C4-2B (cell line): ENCODE data around the gene NFATC4.
A peak's percentile ranks its signal among the peaks of the same experiment; 100 is the strongest.

Experiments
- H3K27ac ChIP-seq: fragments of 450-650 bp; 2 replicates; pipeline ENCODE4 v1.5.1; 2017
- ZFX ChIP-seq: fragments of 450-650 bp; IDR thresholded peaks from 2 replicates; pipeline ENCODE4 v1.6.1; 2017
- TF ChIP-seq, protein P1 (sequence below): fragments of 450-650 bp; conservative IDR thresholded peaks from 2 replicates; pipeline ENCODE4 v1.5.1; 2017; ENCODE audit warnings: mild to moderate bottlenecking

Gene NFATC4

DNA sequence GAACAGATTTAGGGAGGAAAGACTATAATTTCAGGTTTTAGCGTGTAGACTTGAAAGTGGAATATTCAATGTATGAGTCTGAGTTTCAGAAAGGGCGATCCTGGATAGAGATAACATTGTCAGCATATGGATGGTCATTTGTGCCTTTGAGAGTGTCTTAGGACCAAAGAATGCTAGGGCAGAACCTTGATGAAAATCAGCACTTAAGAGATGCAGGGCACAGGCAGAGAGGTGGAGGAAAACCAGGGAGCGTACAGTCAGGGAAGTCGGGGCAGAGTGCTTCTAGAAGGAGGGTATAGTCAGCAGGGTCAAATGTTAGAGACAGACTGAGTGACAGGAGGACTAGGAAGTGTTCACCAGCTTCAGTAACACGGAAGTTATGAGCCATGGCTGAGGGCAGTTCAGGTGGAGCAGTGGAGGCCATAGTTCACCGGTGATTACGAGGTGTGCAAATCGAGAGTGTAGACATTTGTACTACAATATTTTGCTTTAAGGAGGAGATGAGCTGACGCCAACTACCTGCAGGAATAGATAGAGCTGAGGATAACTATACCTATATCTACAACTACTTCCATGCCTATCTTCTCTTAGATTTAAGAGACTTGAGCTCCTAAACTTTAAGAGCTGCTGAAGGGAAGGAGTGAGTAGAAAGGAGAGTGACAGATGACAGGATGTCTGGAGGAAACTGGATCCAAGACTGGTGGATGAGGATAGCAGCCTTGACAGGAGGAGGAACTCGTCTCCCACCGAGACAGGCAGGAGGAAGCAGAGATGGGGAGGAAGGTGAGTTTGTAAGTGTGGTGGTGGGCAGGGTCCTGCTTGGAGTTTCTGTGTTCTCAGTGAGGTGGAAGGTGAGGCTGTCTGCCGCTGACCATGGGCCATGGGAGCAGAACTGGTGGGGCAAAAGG, 55.0 kb downstream of the NFATC4 start:
- no peak overlapping the region for H3K27ac ChIP-seq
- TF ChIP-seq, protein P1, sequence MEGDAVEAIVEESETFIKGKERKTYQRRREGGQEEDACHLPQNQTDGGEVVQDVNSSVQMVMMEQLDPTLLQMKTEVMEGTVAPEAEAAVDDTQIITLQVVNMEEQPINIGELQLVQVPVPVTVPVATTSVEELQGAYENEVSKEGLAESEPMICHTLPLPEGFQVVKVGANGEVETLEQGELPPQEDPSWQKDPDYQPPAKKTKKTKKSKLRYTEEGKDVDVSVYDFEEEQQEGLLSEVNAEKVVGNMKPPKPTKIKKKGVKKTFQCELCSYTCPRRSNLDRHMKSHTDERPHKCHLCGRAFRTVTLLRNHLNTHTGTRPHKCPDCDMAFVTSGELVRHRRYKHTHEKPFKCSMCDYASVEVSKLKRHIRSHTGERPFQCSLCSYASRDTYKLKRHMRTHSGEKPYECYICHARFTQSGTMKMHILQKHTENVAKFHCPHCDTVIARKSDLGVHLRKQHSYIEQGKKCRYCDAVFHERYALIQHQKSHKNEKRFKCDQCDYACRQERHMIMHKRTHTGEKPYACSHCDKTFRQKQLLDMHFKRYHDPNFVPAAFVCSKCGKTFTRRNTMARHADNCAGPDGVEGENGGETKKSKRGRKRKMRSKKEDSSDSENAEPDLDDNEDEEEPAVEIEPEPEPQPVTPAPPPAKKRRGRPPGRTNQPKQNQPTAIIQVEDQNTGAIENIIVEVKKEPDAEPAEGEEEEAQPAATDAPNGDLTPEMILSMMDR, result no peak
- TF ChIP-seq ZFX, result no peak

DNA sequence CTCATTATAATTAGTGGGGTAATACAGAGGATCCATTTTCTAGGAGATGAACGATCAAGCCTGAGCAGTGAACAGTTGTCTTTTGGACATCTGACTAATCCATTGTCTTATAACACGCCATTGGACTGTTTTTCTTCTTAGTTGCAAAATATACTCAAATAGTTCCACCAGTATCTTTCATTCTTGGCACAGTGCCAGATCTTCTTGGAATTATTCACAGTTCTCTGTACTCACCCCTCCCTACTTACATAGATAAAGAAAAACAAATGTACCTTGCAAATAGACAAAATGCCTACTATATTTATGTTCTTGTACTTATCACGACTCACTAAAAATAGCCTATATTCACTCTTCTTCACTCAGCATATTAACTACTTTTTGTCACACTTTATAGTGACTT, 57.7 kb downstream of the NFATC4 start:
- H3K27ac ChIP-seq, result no peak overlapping the region
- no peak for TF ChIP-seq ZFX
- TF ChIP-seq, protein P1, result no peak

DNA sequence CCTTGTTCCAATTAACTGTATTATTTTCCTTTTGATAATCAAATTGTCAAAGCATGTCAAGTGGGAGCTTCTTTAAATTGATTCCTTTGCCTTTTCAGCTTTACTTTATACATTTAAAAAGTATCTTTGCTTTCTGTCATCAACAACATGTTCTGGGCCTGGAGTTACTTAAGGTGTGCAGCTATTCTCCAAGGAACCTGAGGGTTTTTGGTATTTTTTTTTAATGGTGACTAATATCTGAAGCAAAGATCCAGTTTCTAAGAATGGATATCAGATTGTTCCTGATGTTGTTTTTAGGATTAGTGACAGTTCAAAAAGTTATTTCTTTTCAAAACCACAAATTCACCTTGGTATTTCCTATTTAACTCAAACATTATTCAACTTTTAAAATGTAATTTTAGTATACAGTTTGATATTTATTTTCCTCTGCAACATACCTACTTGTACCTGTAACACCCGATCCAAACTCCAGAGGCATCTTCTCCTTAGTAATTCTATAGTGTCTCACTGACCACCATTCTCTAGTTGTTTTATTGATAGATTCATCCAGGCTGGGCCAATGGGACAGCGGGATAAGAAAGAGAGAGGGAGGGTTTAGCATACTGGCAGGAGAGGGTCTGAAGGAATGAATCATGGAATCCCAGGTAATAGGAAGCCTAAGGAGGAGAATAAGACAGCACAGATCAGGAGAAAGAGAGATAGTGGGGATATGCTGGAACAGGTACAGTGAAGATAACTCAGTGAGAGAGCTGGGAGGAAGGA, 58.3 kb downstream of the NFATC4 start:
- TF ChIP-seq ZFX, result no peak
- TF ChIP-seq, protein P1, result no peak

DNA sequence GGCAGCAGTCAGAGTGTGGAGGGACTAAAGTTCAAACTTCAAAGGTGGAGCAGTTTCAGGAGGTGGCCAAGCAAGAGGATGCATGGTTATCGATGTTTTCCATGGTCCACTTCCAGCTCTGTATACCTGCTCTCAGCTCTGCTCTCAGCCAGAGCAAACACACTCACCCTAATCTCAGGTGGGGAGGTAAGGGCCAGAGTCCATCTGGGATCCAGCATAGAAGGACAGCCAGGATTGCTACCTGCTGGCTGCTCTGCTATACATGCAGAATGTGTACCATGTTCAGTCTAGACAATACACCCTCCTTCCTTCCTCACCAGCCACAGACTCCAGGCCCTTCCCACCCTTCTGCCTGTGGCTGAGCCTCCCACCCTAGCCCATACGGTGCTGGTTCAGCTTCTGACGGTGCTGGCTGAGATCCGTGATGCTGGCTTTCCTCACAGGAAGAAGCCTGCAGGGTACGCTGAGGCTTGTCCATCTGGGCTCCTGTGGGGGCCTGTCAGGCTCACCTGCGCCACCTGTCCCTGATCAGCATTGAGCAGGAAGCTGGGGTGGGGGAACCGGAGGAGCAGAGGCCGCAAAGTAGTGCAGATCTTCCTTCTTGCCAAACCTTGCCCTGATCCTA, 59.0 kb downstream of the NFATC4 start:
- no peak for TF ChIP-seq ZFX
- TF ChIP-seq, protein P1, result no peak
- H3K27ac ChIP-seq, result no peak overlapping the region

More for the DNA sequence above, 58.3 kb downstream of the NFATC4 start:
- H3K27ac ChIP-seq, result no peak overlapping the region

DNA sequence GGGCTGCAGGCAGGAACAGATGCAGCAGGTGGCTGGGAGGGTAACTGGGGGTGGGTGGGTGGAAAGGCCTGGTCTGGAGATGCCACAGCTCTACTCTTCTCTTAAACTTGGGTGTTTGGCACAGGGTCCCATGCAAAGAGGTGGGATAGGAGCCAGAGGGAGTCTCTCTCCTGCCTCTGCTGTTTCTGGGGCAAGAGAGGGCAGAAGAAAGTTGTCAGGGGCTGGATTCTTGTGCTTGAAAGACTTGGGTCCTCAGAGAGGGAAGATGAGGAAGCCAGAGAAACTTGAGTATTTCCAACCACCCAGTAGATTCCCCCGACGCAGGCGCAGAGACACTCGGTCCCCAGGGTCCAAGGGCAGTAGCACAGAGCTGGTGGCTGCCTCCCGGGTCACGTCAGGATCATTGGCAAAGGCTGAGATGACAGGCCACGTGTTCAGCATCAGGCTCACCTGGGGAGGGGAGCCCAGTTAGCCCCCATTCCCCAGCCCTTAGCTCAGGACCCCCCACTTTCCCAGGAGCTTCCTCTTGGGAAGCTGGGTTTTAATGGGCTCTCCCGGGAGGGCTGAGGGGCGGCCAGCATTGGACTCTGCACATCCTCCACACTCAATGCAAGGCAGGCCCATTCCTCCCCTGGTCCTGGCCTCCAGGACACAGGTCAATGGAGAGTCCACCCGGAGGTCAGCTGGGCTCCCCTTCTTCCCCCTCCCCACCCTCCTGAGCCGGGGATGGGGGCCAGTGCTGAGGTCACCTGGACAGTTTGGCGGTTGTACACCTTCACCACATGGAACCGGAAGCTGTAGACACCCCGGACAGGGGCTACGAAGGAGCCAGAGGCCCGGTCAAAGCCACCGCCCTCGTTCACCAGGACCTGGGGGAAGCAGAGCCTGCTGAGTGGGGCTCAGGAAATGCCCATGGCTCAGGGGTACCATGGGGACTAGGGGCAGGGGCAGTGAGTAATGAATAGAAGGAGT, 59.8 kb downstream of the NFATC4 start:
- H3K27ac ChIP-seq, result no peak overlapping the region
- TF ChIP-seq ZFX, result no peak
- TF ChIP-seq, protein P1, result no peak

DNA sequence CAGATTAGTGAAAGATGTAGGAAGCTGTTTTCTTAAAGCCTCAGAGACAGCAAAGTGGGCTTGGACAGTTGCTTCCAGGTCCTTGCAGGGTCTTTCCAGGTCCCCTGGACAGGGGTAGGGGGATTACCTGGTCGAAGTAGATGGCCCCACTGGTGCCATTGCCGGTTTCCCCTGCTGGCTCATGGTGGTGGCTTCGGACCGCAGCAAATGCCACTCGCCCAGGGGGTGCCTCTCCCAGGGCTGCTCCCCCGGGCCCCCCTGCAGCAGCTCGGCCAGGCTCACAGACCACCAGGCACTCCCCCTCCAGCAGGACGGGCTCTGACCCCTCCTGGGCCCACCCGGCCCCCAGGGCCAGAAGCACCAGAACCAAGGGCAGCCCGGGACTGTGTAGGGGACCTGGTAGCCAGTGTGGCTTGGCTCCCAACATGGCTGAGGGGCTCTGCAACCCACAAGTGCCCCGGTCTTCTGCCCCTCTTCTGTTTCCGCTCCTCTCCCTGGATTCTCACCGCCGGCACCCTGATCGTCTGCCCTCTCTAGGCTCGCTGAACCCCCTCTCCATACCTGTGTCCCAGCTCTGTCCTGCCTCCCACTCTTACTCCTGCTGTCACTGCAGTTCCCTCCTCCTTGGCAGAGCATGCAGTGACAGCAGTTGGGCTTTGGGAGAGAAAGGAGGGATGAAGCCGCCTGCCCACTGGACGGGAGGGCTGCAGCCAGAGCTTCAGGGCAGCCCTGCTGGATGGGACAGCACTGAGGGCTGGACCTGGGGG, 60.8 kb downstream of the NFATC4 start:
- H3K27ac ChIP-seq, result peak overlapping the region; percentile 74
- TF ChIP-seq, protein P1, result no peak
- TF ChIP-seq ZFX, result no peak
